ENCODE data around the gene MOSMO.

MOSMO gene

GRCh38 chr16:22098405-22099255 is 90.7 kb downstream of the MOSMO start:
- TF ChIP-seq USF1 (IDR thresholded peaks at IDR 0.05) (no peak), TEAD4 (IDR thresholded peaks at IDR 0.05) (no peak), RAD21 (IDR thresholded peaks at IDR 0.05; ENCODE audit: low read depth) (peak; percentile 72), TCF12 (IDR thresholded peaks at IDR 0.05; ENCODE audit: low read depth) (no peak)

- TF ChIP-seq EP300 (IDR thresholded peaks at IDR 0.05; ENCODE audit: borderline replicate concordance) (no peak), TEAD4 (IDR thresholded peaks at IDR 0.05) (no peak), NFIC (IDR thresholded peaks at IDR 0.05) (no peak), TAF1 (IDR thresholded peaks at IDR 0.05; ENCODE audit: low read depth) (no peak), RAD21 (IDR thresholded peaks at IDR 0.05; ENCODE audit: low read depth) (no peak), CREB1 (IDR thresholded peaks at IDR 0.05; ENCODE audit: low read depth) (no peak), EGR1 (IDR thresholded peaks at IDR 0.05) (no peak), MAX (IDR thresholded peaks at IDR 0.05) (no peak), ZBTB7A (IDR thresholded peaks at IDR 0.05; ENCODE audit: low read depth) (no peak), REST (IDR thresholded peaks at IDR 0.05; ENCODE audit: low read depth) (no peak), YY1 (IDR thresholded peaks at IDR 0.05; ENCODE audit: low read depth) (no peak)
Observed at GRCh38 chr16:22099256-22099975, 91.5 kb downstream of the MOSMO start.

GRCh38 chr16:22103441-22103840 is 95.5 kb downstream of the MOSMO start:
- no peak for TF ChIP-seq TCF12 (IDR thresholded peaks at IDR 0.05; ENCODE audit: low read depth)

- TF ChIP-seq CEBPB (IDR thresholded peaks at IDR 0.05) (no peak), EGR1 (IDR thresholded peaks at IDR 0.05) (no peak), TCF12 (IDR thresholded peaks at IDR 0.05; ENCODE audit: low read depth) (no peak), EP300 (IDR thresholded peaks at IDR 0.05; ENCODE audit: borderline replicate concordance) (no peak), YY1 (IDR thresholded peaks at IDR 0.05; ENCODE audit: low read depth) (no peak), REST (IDR thresholded peaks at IDR 0.05; ENCODE audit: low read depth) (no peak), USF1 (IDR thresholded peaks at IDR 0.05) (no peak), MAX (IDR thresholded peaks at IDR 0.05) (no peak), FOXM1 (IDR thresholded peaks at IDR 0.05; ENCODE audit: borderline replicate concordance, low read depth) (no peak), CREB1 (IDR thresholded peaks at IDR 0.05; ENCODE audit: low read depth) (no peak), RAD21 (IDR thresholded peaks at IDR 0.05; ENCODE audit: low read depth) (no peak), TEAD4 (IDR thresholded peaks at IDR 0.05) (no peak), ZBTB7A (IDR thresholded peaks at IDR 0.05; ENCODE audit: low read depth) (no peak), TAF1 (IDR thresholded peaks at IDR 0.05; ENCODE audit: low read depth) (no peak), NFIC (IDR thresholded peaks at IDR 0.05) (no peak)
Observed at GRCh38 chr16:22109258-22109898, 101.5 kb downstream of the MOSMO start.

GRCh38 chr16:22116095-22116700 is 108.3 kb downstream of the MOSMO start:
- TF ChIP-seq EGR1 (IDR thresholded peaks at IDR 0.05) (no peak), REST (IDR thresholded peaks at IDR 0.05; ENCODE audit: low read depth) (no peak), FOXM1 (IDR thresholded peaks at IDR 0.05; ENCODE audit: borderline replicate concordance, low read depth) (no peak), MAX (IDR thresholded peaks at IDR 0.05) (no peak), NFIC (IDR thresholded peaks at IDR 0.05) (no peak), USF1 (IDR thresholded peaks at IDR 0.05) (no peak), EP300 (IDR thresholded peaks at IDR 0.05; ENCODE audit: borderline replicate concordance) (no peak), CEBPB (IDR thresholded peaks at IDR 0.05) (no peak), TCF12 (IDR thresholded peaks at IDR 0.05; ENCODE audit: low read depth) (no peak), TAF1 (IDR thresholded peaks at IDR 0.05; ENCODE audit: low read depth) (no peak), YY1 (IDR thresholded peaks at IDR 0.05; ENCODE audit: low read depth) (no peak), ZBTB7A (IDR thresholded peaks at IDR 0.05; ENCODE audit: low read depth) (no peak), CREB1 (IDR thresholded peaks at IDR 0.05; ENCODE audit: low read depth) (no peak), RAD21 (IDR thresholded peaks at IDR 0.05; ENCODE audit: low read depth) (no peak), TEAD4 (IDR thresholded peaks at IDR 0.05) (no peak)
